ENCODE data around the gene SHISAL1. TPM values are rescaled to one million over a fixed set of nuclear protein-coding genes. Genes with fewer than 3 reads are reported as not detected.

SHISAL1 gene
- total RNA-seq, 1 experiment from 2014 or later = 2.9 TPM

GRCh38 chr22:44247346-44247745 lies 65.4 kb downstream of the SHISAL1 start:
- TF ChIP-seq, protein P1, sequence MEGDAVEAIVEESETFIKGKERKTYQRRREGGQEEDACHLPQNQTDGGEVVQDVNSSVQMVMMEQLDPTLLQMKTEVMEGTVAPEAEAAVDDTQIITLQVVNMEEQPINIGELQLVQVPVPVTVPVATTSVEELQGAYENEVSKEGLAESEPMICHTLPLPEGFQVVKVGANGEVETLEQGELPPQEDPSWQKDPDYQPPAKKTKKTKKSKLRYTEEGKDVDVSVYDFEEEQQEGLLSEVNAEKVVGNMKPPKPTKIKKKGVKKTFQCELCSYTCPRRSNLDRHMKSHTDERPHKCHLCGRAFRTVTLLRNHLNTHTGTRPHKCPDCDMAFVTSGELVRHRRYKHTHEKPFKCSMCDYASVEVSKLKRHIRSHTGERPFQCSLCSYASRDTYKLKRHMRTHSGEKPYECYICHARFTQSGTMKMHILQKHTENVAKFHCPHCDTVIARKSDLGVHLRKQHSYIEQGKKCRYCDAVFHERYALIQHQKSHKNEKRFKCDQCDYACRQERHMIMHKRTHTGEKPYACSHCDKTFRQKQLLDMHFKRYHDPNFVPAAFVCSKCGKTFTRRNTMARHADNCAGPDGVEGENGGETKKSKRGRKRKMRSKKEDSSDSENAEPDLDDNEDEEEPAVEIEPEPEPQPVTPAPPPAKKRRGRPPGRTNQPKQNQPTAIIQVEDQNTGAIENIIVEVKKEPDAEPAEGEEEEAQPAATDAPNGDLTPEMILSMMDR (conservative IDR thresholded peaks at IDR 0.05) = no peak
- Histone ChIP-seq H2AFZ (ENCODE audit: low read length) (no peak overlapping the region), H2BK5ac (ENCODE audit: insufficient read length, low read length) (no peak overlapping the region), H2AK5ac (ENCODE audit: insufficient read length, low read length) (no peak overlapping the region), H3K23ac (ENCODE audit: insufficient read length, low read depth, low read length) (no peak overlapping the region), H3T11ph (ENCODE audit: low read length) (no peak overlapping the region), H3K4me1 (ENCODE audit: insufficient read depth, low read length) (no peaks in the 10 kb centered on the region), H2BK20ac (ENCODE audit: low read depth, low read length, poor library complexity, severe bottlenecking) (no peak overlapping the region), H2BK12ac (ENCODE audit: insufficient read length, low read depth, low read length) (no peak overlapping the region), H3K4ac (ENCODE audit: low read depth, low read length) (no peak overlapping the region), H3K27ac (ENCODE audit: insufficient read length, low read depth, low read length) (no peak overlapping the region), H2BK120ac (ENCODE audit: low read depth, low read length, poor library complexity, severe bottlenecking) (no peak overlapping the region), H3K9me3 (ENCODE audit: control insufficient read depth, low read depth, low read length) (no peaks in the 10 kb centered on the region), H4K8ac (replicated peaks; ENCODE audit: insufficient read length, low read depth, low read length) (no peak overlapping the region), H3K79me1 (ENCODE audit: insufficient read depth, low read depth, low read length, poor library complexity, severe bottlenecking) (no peaks in the 10 kb centered on the region), H2BK15ac (ENCODE audit: low read depth, low read length) (no peak overlapping the region), H3K56ac (ENCODE audit: insufficient read length, low read depth, low read length) (no peak overlapping the region), H3K4me2 (ENCODE audit: insufficient read depth, insufficient read length, low read length) (no peak overlapping the region), H3K14ac (ENCODE audit: insufficient read depth, low read length) (no peak overlapping the region), H3K23me2 (ENCODE audit: insufficient read length, low read depth, low read length, poor library complexity, severe bottlenecking) (no peaks in the 10 kb centered on the region), H3K9ac (ENCODE audit: extremely low read depth, insufficient read length, low read length) (no peak overlapping the region), H4K20me1 (ENCODE audit: control insufficient read depth, insufficient read depth, insufficient read length) (no peaks in the 10 kb centered on the region), H3K79me2 (ENCODE audit: insufficient read depth, low read length) (no peaks in the 10 kb centered on the region), H4K91ac (ENCODE audit: insufficient read length, low read depth, low read length) (no peak overlapping the region), H3K27me3 (ENCODE audit: insufficient read depth, low read length) (no peaks in the 10 kb centered on the region), H3K18ac (ENCODE audit: insufficient read length, low read depth, low read length) (no peak overlapping the region), H4K5ac (ENCODE audit: insufficient read length, low read depth, low read length) (no peak overlapping the region)
- peaks cover 3% of the 10 kb centered on the region for H3K27me3 Mint-ChIP-seq (ENCODE audit: low read depth)
- H3K4me3 Mint-ChIP-seq = no peak overlapping the region
- H3K9me3 Mint-ChIP-seq = peaks cover 21 to 28% of the 10 kb centered on the region in 2 experiments
- peaks cover 13 to 23% (median 16%) of the 10 kb centered on the region in 3 experiments; a peak in 6 of 7 replicates for H3K36me3 Mint-ChIP-seq (ENCODE audit: insufficient read depth in 1 of 3, low read depth in 3 of 3)
- no CpG with 5 or more reads among the region's 5 CpGs for whole genome bisulfite sequencing (ENCODE audit: extremely low coverage, insufficient read length, low lambda C conversion rate)
- H3K4me1 Mint-ChIP-seq = no peaks in the 10 kb centered on the region
- H3K27ac Mint-ChIP-seq = no peak overlapping the region
- DNase-seq = no peak
